ENCODE results near the gene MGMT. TPM values are rescaled to one million over a fixed set of nuclear protein-coding genes. Genes with fewer than 3 reads are reported as not detected.

MGMT gene
- total RNA-seq, 1 experiment from 2014 or later, result 0.61 TPM

- no peak for DNase-seq (ENCODE audit: low read depth)
These were observed 239.0 kb downstream of the MGMT start for GRCh38 chr10:129706081-129706480.

GRCh38 chr10:129706523-129706922 lies 239.5 kb downstream of the MGMT start:
- DNase-seq (ENCODE audit: low read depth), result no peak

- no peak for DNase-seq (ENCODE audit: low read depth)
These were observed 240.7 kb downstream of the MGMT start for GRCh38 chr10:129707406-129708388.

GRCh38 chr10:129709101-129709500 lies 242.1 kb downstream of the MGMT start:
- no peak for DNase-seq (ENCODE audit: low read depth)

GRCh38 chr10:129709627-129710509 lies 242.8 kb downstream of the MGMT start:
- DNase-seq (ENCODE audit: low read depth), result no peak

GRCh38 chr10:129710510-129710847 lies 243.4 kb downstream of the MGMT start:
- DNase-seq (ENCODE audit: low read depth), result no peak

GRCh38 chr10:129711291-129711690 lies 244.2 kb downstream of the MGMT start:
- no peak for DNase-seq (ENCODE audit: low read depth)

- no peak for DNase-seq (ENCODE audit: low read depth)
These were observed 245.0 kb downstream of the MGMT start for GRCh38 chr10:129712000-129712399.

GRCh38 chr10:129713659-129714265 lies 246.7 kb downstream of the MGMT start:
- no peak for DNase-seq (ENCODE audit: low read depth)

- no peak for DNase-seq (ENCODE audit: low read depth)
These were observed 248.8 kb downstream of the MGMT start for GRCh38 chr10:129715805-129716204.

GRCh38 chr10:129716211-129716681 lies 249.2 kb downstream of the MGMT start:
- no peak for DNase-seq (ENCODE audit: low read depth)

GRCh38 chr10:129716881-129717280 lies 249.8 kb downstream of the MGMT start:
- DNase-seq (ENCODE audit: low read depth), result no peak

GRCh38 chr10:129717816-129718547 lies 250.9 kb downstream of the MGMT start:
- no peak for DNase-seq (ENCODE audit: low read depth)

GRCh38 chr10:129718548-129719414 lies 251.7 kb downstream of the MGMT start:
- no peak for DNase-seq (ENCODE audit: low read depth)

- no peak for DNase-seq (ENCODE audit: low read depth)
These were observed 252.3 kb downstream of the MGMT start for GRCh38 chr10:129719415-129719739.

GRCh38 chr10:129719889-129720590 lies 253.0 kb downstream of the MGMT start:
- no peak for DNase-seq (ENCODE audit: low read depth)

GRCh38 chr10:129725011-129725410 lies 258.0 kb downstream of the MGMT start:
- no peak for DNase-seq (ENCODE audit: low read depth)

GRCh38 chr10:129725482-129725881 lies 258.4 kb downstream of the MGMT start:
- no peak for DNase-seq (ENCODE audit: low read depth)

- no peak for DNase-seq (ENCODE audit: low read depth)
These were observed 259.0 kb downstream of the MGMT start for GRCh38 chr10:129725890-129726631.

All from HT1080 (cell line).